Prostate gland (tissue), 2 donors: ENCODE measurements around the gene WWOX. TPM values are rescaled to one million over a fixed set of nuclear protein-coding genes. Genes with fewer than 3 reads are reported as not detected.

Source experiments
- DNase-seq: peaks from one replicate; pipeline ENCODE4 v3.0.0-alpha.2; 2019; ENCODE audit warnings: low spot score
- H3K27ac ChIP-seq, 2 donors: fragments of 200-600 bp; sonication (generic); 2 replicates each; pipeline ENCODE4 v1.5.1; 2017 to 2019
- H3K27me3 ChIP-seq: fragments of 200-600 bp; sonication (generic); replicated peaks from 2 replicates; pipeline ENCODE4 v1.5.1; 2019; ENCODE audit not compliant: insufficient read depth
- H3K36me3 ChIP-seq, 2 donors: fragments of 200-600 bp; sonication (generic); 1 replicate in 1 of 2; 2 replicates in 1 of 2; pipeline versions ENCODE4 v1.5.1 to v1.8.1; 2017 to 2019
- H3K4me1 ChIP-seq: fragments of 200-600 bp; sonication (generic); replicated peaks from 2 replicates; pipeline ENCODE4 v1.5.1; 2019
- H3K4me3 ChIP-seq, 2 donors: fragments of 200-600 bp; sonication (generic); 2 replicates each; pipeline ENCODE4 v1.5.1; 2017 to 2019
- H3K9me3 ChIP-seq: fragments of 200-600 bp; sonication (generic); 2 replicates; pipeline ENCODE4 v1.5.1; 2017
- POLR2A ChIP-seq: fragments of 450-650 bp; IDR thresholded peaks from one replicate; pipeline ENCODE4 v1.6.1; 2016; ENCODE audit warnings: antibody characterized with exemption, mild to moderate bottlenecking
- POLR2AphosphoS5 ChIP-seq: sonication (generic); formaldehyde crosslinking; IDR thresholded peaks from one replicate; pipeline ENCODE4 v1.6.1; 2017; ENCODE audit warnings: antibody characterized with exemption
- WGBS: methylation state at CpG from one replicate; pipeline ENCODE4 v1.1.5; 2018; 5-methylcytosine and 5-hydroxymethylcytosine counted together
- intact Hi-C: fragments of 100-400 bp; cut with DNase I; formaldehyde crosslinking; loops from one replicate; pipeline ENCODE4 v1.14.2; 2022
- total RNA-seq, 2 donors: library from RNA; depleted of rRNA; stranded (reverse); fragments of >200 nt; gene quantifications; one replicate each; pipeline ENCODE4 v1.1.0, GENCODE V29; 2016
- TF ChIP-seq, protein P1 (sequence below), 4 experiments: fragments of 200-600 bp in 2 of 4; fragments of 450-650 bp in 2 of 4; sonication (generic) in 2 of 4; IDR thresholded peaks; 1 replicate in 3 of 4; 2 replicates in 1 of 4; pipeline ENCODE4 v1.5.1; 2016 to 2019; ENCODE audit warnings: antibody characterized with exemption in 4 of 4, mild to moderate bottlenecking in 2 of 4, moderate library complexity in 2 of 4

WWOX gene
- total RNA-seq, 2 donors from 2014 or later: 93.2 to 99.4 TPM

DNA sequence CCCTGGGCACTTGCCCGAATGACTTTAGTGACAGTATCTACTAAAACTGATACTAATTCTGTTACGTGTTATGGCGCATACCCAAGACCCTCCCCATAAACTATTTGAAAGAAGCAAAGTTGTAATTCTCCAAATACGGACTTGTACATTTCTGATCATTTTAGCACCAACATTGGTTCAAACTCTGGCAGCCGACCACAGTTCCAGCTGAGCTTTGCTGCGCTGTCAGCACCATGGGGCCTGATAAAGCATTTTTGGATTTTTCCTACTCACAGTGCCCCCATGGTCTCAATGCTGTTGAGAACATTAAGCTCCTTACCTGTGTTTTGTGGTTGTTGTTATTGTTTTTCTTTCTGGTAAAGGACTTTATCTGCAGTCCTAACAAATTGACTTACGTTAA lies 1040.3 kb downstream of the WWOX start:
- no peaks in the 10 kb centered on the region for H3K4me1 ChIP-seq
- 83% methylated on average over 7 of the region's 7 CpGs for WGBS
- H3K9me3 ChIP-seq: no peaks in the 10 kb centered on the region
- intact Hi-C loops: no loop called here
- H3K4me3 ChIP-seq: no peak overlapping the region
- H3K27me3 ChIP-seq: no peaks in the 10 kb centered on the region
- no peak for TF ChIP-seq POLR2AphosphoS5
- TF ChIP-seq POLR2A: no peak
- TF ChIP-seq, protein P1, sequence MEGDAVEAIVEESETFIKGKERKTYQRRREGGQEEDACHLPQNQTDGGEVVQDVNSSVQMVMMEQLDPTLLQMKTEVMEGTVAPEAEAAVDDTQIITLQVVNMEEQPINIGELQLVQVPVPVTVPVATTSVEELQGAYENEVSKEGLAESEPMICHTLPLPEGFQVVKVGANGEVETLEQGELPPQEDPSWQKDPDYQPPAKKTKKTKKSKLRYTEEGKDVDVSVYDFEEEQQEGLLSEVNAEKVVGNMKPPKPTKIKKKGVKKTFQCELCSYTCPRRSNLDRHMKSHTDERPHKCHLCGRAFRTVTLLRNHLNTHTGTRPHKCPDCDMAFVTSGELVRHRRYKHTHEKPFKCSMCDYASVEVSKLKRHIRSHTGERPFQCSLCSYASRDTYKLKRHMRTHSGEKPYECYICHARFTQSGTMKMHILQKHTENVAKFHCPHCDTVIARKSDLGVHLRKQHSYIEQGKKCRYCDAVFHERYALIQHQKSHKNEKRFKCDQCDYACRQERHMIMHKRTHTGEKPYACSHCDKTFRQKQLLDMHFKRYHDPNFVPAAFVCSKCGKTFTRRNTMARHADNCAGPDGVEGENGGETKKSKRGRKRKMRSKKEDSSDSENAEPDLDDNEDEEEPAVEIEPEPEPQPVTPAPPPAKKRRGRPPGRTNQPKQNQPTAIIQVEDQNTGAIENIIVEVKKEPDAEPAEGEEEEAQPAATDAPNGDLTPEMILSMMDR (IDR thresholded peaks at IDR 0.05): no peak
- no peak for DNase-seq
- H3K36me3 ChIP-seq: no peaks in the 10 kb centered on the region
- no peak overlapping the region for H3K27ac ChIP-seq

DNA sequence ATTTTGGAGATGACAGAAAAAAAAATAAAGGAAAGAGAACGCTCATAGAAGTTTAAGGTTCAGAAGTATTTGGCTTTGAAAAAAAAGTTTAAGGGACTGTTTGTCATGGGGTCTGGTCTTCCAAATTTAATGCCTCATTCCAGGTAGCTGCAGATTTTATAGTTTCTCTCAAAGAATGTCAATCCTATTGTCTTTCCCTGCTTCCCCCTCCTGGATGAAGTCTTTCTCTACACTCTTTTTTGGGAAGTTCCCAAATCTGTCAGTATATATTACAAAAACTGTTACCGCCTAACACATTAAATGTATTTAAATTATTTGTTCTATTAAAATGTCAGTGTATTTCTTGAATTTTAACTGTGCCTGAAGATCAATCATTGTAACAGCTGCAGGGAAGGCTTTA lies 1043.6 kb downstream of the WWOX start:
- H3K9me3 ChIP-seq: no peaks in the 10 kb centered on the region
- no peak overlapping the region for H3K27ac ChIP-seq
- no peaks in the 10 kb centered on the region for H3K27me3 ChIP-seq
- intact Hi-C loops: no loop called here
- 71% methylated on average over 2 of the region's 2 CpGs for WGBS
- no peaks in the 10 kb centered on the region for H3K4me1 ChIP-seq
- no peak overlapping the region for H3K4me3 ChIP-seq
- TF ChIP-seq, protein P1 (IDR thresholded peaks at IDR 0.05): no peak
- TF ChIP-seq POLR2AphosphoS5 (no peak), POLR2A (no peak)
- H3K36me3 ChIP-seq: no peaks in the 10 kb centered on the region
- DNase-seq: no peak

DNA sequence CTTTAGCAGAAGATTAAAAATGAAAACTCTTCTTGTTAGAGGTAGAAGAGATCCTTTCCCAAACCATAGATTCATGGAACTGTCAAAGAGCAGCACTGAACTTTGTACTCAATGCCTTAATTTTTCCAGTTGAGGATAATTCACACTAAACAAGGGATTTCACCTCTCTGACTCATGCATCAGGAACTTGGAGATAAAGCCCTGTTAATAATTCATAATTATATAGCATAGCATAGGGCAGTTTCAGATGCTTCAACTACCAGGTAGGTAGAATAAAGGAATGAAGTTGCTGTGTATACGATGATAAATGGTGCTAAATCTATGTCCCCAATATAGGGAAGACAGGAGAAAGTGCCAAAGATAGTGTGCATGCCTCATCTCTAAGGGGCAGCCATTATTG lies 1050.7 kb downstream of the WWOX start:
- no peaks in the 10 kb centered on the region for H3K36me3 ChIP-seq
- no peaks in the 10 kb centered on the region for H3K27me3 ChIP-seq
- no peak overlapping the region for H3K4me3 ChIP-seq
- intact Hi-C loops: no loop called here
- H3K27ac ChIP-seq: no peak overlapping the region
- H3K4me1 ChIP-seq: no peaks in the 10 kb centered on the region
- H3K9me3 ChIP-seq: no peaks in the 10 kb centered on the region
- 96% methylated on average over 1 of the region's 1 CpG for WGBS
- no peak for DNase-seq
- no peak for TF ChIP-seq POLR2AphosphoS5
- TF ChIP-seq, protein P1 (IDR thresholded peaks at IDR 0.05): no peak
- no peak for TF ChIP-seq POLR2A

DNA sequence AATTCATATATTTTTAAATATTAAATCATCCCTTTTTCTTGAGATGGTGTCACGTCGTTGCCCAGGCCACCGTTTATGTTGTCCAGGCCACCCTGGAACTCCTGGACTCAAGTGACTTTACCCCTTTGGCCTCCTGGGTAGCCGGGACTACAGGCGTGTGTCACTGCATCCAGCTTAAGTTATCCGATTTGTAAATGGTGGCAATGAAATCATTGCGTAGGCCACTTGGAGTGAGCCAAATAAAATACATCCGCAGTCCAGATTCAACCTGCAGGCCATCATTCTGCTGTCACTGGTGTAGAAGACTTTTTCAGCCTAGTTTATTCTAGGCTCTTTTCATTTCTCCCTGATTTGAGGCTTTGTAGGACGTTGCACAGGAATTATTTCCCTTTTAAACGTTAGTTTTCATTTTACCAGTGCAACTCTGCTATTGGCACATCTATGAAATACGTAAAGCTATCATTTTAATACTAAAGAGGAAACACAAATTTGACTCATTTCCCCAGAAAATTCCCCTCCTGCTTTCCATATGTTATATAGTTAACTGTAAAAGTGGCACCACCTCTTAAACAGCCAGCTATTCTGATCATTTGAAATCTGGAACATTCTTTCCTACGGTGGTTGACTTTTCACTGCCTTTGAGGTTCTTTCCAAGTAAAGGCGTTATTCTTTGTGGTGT lies 1051.3 kb downstream of the WWOX start:
- Histone ChIP-seq H3K27ac (no peak overlapping the region), H3K4me3 (no peak overlapping the region), H3K36me3 (no peaks in the 10 kb centered on the region), H3K4me1 (no peaks in the 10 kb centered on the region), H3K27me3 (no peaks in the 10 kb centered on the region), H3K9me3 (no peaks in the 10 kb centered on the region)
- 93% methylated on average over 13 of the region's 13 CpGs for WGBS
- intact Hi-C loops: no loop called here
- DNase-seq: no peak
- TF ChIP-seq POLR2A: no peak
- no peak for TF ChIP-seq POLR2AphosphoS5
- TF ChIP-seq, protein P1 (IDR thresholded peaks at IDR 0.05): no peak

DNA sequence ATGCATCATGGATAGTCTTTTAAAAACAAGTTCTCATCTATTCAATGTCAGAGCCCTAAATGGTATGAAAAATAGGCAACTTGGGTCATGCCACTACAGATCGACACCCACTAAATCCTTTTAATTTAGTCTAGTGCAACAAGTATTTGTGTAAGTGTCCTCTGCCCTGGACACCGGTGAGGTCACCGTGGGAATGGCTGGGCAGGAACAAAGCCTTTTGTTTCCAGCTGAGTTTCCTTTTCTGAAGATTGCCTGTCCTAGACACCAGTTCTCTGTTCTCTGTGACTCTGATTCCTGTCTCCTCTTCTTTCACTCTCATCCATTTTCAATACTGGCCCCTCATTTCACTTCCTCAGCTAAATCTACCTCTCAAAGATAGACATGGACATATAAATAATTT lies 1054.6 kb downstream of the WWOX start:
- intact Hi-C loops: no loop called here
- Histone ChIP-seq H3K27me3 (no peaks in the 10 kb centered on the region), H3K4me1 (no peaks in the 10 kb centered on the region), H3K36me3 (no peaks in the 10 kb centered on the region), H3K9me3 (no peaks in the 10 kb centered on the region), H3K4me3 (no peak overlapping the region), H3K27ac (no peak overlapping the region)
- 87% methylated on average over 3 of the region's 3 CpGs for WGBS
- no peak for TF ChIP-seq POLR2AphosphoS5
- no peak for TF ChIP-seq POLR2A
- TF ChIP-seq, protein P1 (IDR thresholded peaks at IDR 0.05): no peak
- DNase-seq: no peak
